Loucy (cell line): ENCODE measurements around the gene USP51.

Experiments
- EZH2phosphoT487 ChIP-seq: fragments of 200-600 bp; IDR thresholded peaks from 2 replicates; pipeline ENCODE4 v1.6.1; 2018; ENCODE audit warnings: antibody characterized with exemption, mild to moderate bottlenecking, moderate library complexity, borderline replicate concordance
- TF ChIP-seq, protein P1 (sequence below): fragments of 200-600 bp; sonication (generic); conservative IDR thresholded peaks from 2 replicates; pipeline ENCODE4 v1.5.1; 2014; ENCODE audit warnings: mild to moderate bottlenecking, antibody characterized with exemption, low read length

DNA sequence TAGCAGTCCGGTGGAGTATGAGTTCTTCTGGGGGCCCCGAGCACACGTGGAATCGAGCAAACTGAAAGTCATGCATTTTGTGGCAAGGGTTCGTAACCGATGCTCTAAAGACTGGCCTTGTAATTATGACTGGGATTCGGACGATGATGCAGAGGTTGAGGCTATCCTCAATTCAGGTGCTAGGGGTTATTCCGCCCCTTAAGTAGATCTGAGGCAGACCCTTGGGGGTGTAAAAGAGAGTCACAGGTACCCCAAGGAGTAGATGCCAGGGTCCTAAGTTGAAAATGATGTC, 36.9 kb downstream of the USP51 start:
- TF ChIP-seq, protein P1, sequence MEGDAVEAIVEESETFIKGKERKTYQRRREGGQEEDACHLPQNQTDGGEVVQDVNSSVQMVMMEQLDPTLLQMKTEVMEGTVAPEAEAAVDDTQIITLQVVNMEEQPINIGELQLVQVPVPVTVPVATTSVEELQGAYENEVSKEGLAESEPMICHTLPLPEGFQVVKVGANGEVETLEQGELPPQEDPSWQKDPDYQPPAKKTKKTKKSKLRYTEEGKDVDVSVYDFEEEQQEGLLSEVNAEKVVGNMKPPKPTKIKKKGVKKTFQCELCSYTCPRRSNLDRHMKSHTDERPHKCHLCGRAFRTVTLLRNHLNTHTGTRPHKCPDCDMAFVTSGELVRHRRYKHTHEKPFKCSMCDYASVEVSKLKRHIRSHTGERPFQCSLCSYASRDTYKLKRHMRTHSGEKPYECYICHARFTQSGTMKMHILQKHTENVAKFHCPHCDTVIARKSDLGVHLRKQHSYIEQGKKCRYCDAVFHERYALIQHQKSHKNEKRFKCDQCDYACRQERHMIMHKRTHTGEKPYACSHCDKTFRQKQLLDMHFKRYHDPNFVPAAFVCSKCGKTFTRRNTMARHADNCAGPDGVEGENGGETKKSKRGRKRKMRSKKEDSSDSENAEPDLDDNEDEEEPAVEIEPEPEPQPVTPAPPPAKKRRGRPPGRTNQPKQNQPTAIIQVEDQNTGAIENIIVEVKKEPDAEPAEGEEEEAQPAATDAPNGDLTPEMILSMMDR: no peak
- no peak for TF ChIP-seq EZH2phosphoT487
